ENCODE results near the gene LRFN3. TPM values are rescaled to one million over a fixed set of nuclear protein-coding genes. Genes with fewer than 3 reads are reported as not detected.

LRFN3 gene
- total RNA-seq, 8 experiments from 2014 or later = 0.56 to 11.7 (median 6.5) TPM

DNA sequence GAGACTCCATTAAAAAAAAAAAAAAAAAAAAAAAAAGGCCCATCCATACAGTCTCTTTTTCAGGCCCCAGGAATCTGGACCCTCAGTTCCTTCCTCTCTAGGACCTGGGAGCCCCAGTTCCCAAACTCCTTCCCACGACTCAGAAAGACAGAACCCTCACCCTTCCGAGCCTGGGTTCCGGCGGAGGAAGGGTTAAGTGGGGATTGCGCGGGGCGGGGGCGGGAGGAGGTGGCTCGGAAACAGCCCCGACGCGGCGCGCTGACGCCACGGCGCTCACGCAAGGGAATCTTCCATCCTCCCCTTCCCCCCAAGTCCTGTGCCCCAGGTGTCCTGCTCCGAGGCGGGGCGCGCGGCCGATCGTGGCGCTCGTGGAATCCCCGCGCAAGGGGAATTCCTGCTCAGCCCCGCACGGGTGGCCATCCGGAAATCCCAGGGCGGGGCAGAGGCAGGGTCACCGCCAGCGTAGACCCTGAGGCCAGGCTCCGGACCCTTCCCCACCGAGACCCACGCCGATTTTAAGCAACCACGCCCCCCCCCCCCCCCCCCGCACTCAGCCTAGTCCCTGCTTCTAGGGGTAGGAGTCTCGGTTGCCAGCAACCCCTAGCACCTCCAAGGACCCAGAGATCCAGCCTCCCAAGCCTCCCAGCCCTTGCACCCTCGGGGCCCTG is 36.5 kb upstream of the LRFN3 start:
- Histone ChIP-seq H3K4me1 (replicated peaks in 1 of 2) (peaks cover 6 to 15% of the 10 kb centered on the region in 2 donors), H3K4me3 (peak overlapping the region; percentile 36 to 63 (median 55)), H3K27ac (peak overlapping the region; percentile 5 to 45)
- 0% methylated on average over 8 of the region's 43 CpGs; no CpG with 5 or more reads in 9 of the 10 experiments for WGBS, 10 experiments
- peak; percentile 66 to 82 (median 74) for ATAC-seq (replicated peaks in 6 of 8)
- in situ Hi-C loops (cut with MboI; ENCODE audit: low pct_unique_long_range_greater_than_20kb in 2 of 9, low sequenced_read_pairs in 9 of 9, unreplicated experiment in 9 of 9) = no loop called here

DNA sequence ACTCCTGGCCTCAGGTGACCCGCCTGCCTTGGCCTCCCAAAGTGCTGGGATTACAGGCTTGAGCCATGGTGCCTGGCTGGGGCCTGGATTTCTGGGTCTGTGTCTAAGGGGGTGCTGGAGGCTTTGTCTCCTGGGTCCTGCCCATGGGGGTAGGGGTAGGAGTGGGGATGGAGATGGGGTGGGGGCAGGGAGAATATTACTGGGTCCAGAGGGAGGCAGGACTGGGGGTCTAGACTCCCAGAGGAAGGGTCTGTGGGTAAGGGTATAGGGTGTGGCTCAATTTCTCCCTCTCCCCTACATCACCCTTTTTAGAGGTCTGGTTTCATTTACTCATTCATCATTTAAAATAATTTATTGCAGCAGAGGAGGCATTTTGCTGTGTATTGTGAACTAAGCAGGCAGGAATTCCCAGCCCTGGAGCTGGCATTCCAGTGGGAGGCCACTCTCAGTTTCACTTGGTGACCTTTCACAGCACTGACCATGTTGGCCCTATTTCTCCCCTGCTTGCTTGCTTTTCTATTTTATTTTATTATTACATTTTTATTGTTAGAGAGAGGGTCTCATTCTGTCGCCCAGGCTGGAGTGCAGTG is 35.0 kb upstream of the LRFN3 start:
- H3K27ac ChIP-seq = no peak overlapping the region
- WGBS, 10 experiments = 20 to 80% (median 60%) methylated on average over 1 of the region's 2 CpGs; no CpG with 5 or more reads in 7 of the 10 experiments
- peaks cover 6 to 15% of the 10 kb centered on the region in 2 donors for H3K4me1 ChIP-seq (replicated peaks in 1 of 2)
- ATAC-seq (replicated peaks in 6 of 8) = no peak
- H3K4me3 ChIP-seq = no peak overlapping the region
- in situ Hi-C loops (cut with MboI; ENCODE audit: low pct_unique_long_range_greater_than_20kb in 2 of 9, low sequenced_read_pairs in 9 of 9, unreplicated experiment in 9 of 9) = no loop called here

DNA sequence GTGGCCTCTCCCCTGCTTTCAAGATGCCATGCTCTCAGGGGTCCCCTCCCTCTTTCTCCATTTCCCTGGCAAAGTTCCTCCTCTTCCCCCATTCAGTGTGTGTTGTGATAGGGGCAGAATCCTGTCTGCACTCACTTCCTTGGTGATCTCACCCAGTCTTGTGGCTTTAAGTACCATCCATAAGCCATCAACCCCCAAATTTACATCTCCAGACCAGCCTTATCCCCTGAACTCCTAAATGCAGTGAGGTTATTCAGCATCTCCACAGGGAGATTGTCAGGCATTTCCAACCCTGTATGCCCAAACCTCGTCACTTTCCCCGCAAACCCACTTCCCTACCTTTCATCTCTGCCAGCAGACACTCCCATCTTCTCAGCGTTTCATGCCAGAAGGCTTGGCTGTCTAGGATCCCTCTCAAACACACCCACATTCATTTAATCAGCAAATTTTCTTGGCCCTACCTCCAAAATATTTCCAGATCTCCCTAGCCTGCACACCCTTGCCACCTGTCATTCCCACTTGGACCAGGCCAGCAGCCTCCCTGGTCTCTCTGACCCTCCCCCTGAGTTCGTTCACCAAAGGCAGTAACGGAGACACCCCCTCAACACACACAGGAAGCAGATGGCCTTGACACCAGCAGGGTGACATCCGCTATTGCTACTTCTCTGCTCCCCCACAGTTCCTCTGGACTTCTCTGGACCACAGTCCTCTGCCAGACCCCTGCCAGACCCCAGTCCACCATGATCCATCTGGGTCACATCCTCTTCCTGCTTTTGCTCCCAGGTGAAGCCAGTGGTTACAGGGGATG is 34.1 kb upstream of the LRFN3 start, which contains the start of gene HCST:
Gene HCST (plus strand): TSS at position 676 of the 808 bp plus-strand sequence. CDS start 65 bp downstream, at position 741.
- in situ Hi-C loops (cut with MboI; ENCODE audit: low pct_unique_long_range_greater_than_20kb in 2 of 9, low sequenced_read_pairs in 9 of 9, unreplicated experiment in 9 of 9) = no loop called here
- peaks cover 6 to 15% of the 10 kb centered on the region in 2 donors for H3K4me1 ChIP-seq (replicated peaks in 1 of 2)
- H3K4me3 ChIP-seq = peak within 1 kb of the TSS in 1 of 5 donors; percentile 13
- no peak for ATAC-seq (replicated peaks in 6 of 8)
- H3K27ac ChIP-seq = no peak within 1 kb of the TSS
- WGBS, 10 experiments = 19 to 75% (median 53%) methylated on average over 1 to 4 of the region's 6 CpGs; no CpG with 5 or more reads in 4 of the 10 experiments

DNA sequence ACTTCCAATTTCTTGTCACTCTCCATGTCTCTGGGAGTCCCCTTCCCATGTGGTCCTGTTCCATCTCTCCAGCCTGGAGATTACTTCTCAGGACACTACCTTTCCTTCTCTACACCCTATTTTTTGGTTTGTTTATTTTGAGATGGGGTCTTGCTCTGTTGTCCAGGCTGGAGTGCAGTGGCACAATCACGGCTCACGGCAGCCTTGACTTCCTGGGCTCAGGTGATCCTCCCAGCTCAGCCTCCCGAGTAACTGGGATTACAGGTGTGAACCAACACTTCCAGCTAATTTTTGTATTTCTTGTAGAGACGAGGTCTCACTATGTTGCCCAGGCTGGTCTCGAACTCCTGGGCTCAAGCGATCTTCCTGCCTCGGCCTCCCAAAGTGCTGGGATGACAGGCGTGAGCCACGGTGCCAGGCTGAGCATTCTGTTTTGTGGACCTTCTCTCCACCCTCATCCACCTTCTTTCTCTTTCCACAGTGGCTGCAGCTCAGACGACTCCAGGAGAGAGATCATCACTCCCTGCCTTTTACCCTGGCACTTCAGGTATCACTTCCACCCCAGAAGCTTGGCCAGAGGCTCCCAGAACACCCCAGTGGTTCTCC is 33.2 kb upstream of the LRFN3 start:
- H3K27ac ChIP-seq = no peak overlapping the region
- in situ Hi-C loops (cut with MboI; ENCODE audit: low pct_unique_long_range_greater_than_20kb in 2 of 9, low sequenced_read_pairs in 9 of 9, unreplicated experiment in 9 of 9) = no loop called here
- whole genome bisulfite sequencing, 10 experiments = 53 to 100% (median 80%) methylated on average over 1 to 6 of the region's 10 CpGs; no CpG with 5 or more reads in 5 of the 10 experiments
- peaks cover 6 to 18% of the 10 kb centered on the region in 2 donors for H3K4me1 ChIP-seq (replicated peaks in 1 of 2)
- H3K4me3 ChIP-seq = peak overlapping the region in 1 of 5 donors; percentile 13
- no peak for ATAC-seq (replicated peaks in 6 of 8)

DNA sequence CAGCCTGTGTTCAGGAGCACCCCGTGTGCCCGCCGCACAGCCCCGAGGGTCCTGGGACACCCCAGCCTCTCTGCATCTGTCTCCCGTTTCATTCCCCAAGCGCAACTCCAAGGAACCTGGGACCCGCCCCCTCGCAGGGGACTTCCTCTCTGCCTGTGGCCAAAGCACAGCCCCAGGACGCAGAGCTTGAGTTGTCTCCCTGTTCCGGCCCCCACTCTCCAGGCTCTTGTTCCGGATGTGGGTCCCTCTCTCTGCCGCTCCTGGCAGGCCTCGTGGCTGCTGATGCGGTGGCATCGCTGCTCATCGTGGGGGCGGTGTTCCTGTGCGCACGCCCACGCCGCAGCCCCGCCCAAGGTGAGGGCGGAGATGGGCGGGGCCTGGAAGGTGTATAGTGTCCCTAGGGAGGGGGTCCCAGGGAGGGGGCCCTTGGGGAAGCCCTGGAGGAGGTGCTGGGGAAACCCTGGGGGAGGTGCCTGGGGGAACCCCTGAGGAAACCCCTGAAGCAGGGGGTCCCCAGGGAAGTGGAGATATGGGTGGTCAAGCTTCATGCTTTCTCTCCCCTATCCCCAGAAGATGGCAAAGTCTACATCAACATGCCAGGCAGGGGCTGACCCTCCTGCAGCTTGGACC is 32.5 kb upstream of the LRFN3 start:
- peak in 7 of 8 experiments; percentile 5 to 78 (median 64) for ATAC-seq (replicated peaks in 6 of 8)
- Histone ChIP-seq H3K4me3 (peak overlapping the region in 1 of 5 donors; percentile 13), H3K4me1 (replicated peaks in 1 of 2) (peaks cover 1 to 12% of the 10 kb centered on the region in 2 donors), H3K27ac (no peak overlapping the region)
- 0 to 50% (median 20%) methylated on average over 1 to 5 of the region's 24 CpGs; no CpG with 5 or more reads in 5 of the 10 experiments for WGBS, 10 experiments
- in situ Hi-C loops (cut with MboI; ENCODE audit: low pct_unique_long_range_greater_than_20kb in 2 of 9, low sequenced_read_pairs in 9 of 9, unreplicated experiment in 9 of 9) = no loop called here

DNA sequence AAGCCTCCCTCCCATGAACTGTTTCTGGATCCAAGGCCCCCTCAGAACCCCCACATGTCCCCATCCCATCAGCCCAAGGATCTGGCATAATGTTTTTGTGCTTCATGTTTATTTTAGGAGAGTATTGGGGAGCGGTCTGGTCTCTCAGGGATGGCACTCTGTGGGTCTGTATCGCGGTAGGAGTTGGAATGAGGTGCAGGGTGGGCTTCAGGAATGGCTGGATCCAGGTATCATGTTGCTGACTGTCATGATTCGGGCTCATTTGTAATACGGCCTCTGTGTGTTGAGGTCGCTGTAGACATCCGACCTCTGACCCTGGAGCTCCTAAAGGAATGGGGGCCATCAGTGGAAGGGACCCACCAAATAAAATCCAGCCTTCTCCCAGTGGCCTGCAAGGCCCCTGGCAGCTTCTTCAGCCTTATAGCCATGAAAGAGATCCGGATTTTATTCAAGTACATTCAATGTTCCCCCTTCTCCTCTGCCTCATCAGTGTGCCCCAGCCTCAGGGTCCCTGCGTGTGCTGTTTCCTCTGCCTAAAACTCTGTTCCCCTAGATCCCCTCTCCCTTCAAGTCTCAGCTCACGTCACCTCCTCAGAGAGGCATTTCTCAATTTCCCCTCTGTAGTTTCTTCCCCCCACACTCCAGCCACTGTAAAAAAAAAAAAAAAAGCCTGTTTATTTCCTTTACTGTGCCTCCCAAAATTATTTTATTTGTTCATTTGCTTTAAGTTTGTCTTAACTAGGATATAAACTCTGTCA is 31.7 kb upstream of the LRFN3 start:
- 10 to 100% (median 92%) methylated on average over 1 to 9 of the region's 10 CpGs for WGBS, 10 experiments
- no peak for ATAC-seq (replicated peaks in 6 of 8)
- Histone ChIP-seq H3K4me1 (replicated peaks in 1 of 2) (peaks cover 0 to 8% of the 10 kb centered on the region in 2 donors), H3K4me3 (no peak overlapping the region), H3K27ac (no peak overlapping the region)
- in situ Hi-C loops (cut with MboI; ENCODE audit: low pct_unique_long_range_greater_than_20kb in 2 of 9, low sequenced_read_pairs in 9 of 9, unreplicated experiment in 9 of 9) = no loop called here

DNA sequence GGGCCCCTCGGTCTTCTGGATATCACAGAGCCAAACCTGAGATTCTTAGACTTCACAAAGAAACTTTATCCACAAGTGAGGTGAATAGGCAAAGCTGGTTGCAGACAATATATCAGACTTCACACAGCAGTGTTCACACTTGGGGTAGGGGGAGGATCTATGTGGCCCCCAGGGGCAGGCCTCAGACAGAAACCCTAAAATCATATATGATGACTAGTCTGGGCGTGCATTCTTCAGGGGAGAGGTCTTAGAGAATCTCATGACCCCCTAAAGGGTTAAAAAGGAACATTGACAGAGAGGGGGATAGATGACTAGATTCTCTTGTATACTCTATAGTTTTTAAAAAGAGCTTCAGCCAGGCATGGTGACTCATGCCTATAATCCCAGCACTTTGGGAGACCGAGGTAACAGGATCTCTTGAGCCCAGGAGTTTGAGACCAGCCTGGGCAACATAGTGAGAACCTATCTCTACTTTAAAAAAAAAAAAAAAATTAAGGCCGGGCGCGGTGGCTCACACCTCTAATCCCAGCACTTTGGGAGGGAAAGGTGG is 30.9 kb upstream of the LRFN3 start:
- 17 to 94% (median 79%) methylated on average over 1 to 6 of the region's 6 CpGs; no CpG with 5 or more reads in 1 of the 10 experiments for WGBS, 10 experiments
- H3K4me3 ChIP-seq = no peak overlapping the region
- in situ Hi-C loops (cut with MboI; ENCODE audit: low pct_unique_long_range_greater_than_20kb in 2 of 9, low sequenced_read_pairs in 9 of 9, unreplicated experiment in 9 of 9) = no loop called here
- H3K27ac ChIP-seq = no peak overlapping the region
- no peak for ATAC-seq (replicated peaks in 6 of 8)
- H3K4me1 ChIP-seq (replicated peaks in 1 of 2) = peaks cover 0 to 8% of the 10 kb centered on the region in 2 donors

DNA sequence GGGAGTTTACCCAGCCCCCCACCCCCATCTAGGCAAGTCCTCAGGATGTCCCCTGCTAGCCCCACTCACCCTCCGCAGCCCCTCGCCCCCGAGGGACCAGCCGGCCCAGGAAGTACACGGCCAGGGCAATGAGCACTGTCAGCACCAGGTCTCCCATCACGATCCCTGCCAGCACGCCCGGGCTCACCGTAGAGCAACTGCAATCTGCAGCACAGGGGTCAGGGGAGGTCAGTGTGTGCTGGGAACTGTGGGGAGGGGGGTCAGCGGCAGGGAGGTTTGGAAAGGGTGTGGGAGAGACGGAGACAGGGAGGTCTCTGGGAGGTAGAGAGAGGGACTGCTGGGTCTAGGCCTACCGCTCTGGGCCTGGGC is 28.8 kb upstream of the LRFN3 start:
- Histone ChIP-seq H3K4me3 (no peak overlapping the region), H3K4me1 (replicated peaks in 1 of 2) (peaks cover 0 to 4% of the 10 kb centered on the region in 2 donors), H3K27ac (no peak overlapping the region)
- peak in 2 of 8 experiments; percentile 3 to 8 for ATAC-seq (replicated peaks in 6 of 8)
- in situ Hi-C loops (cut with MboI; ENCODE audit: low pct_unique_long_range_greater_than_20kb in 2 of 9, low sequenced_read_pairs in 9 of 9, unreplicated experiment in 9 of 9) = no loop called here
- no CpG with 5 or more reads among the region's 12 CpGs for WGBS, 10 experiments

DNA sequence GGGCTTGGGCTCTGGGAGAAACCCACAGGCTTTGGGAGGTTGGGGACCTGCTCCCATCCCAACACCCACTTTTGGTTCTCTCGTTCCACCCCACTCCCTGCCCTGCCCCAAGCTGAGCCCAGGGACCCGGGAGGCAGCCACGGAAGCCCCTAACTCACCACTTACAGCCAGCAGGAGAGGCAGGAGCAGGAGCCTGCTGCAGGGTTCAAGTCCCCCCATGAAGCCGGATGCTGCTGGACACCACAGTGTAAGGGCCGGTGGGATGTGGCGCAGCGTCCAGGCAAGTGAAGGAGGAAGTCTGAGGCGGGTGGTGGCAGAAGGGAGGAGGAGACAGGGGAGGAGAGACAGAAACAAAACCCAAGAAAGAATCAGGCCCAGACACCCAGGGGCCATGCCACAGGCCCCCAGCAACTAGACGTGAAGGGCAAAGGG is 28.1 kb upstream of the LRFN3 start, which contains the start of gene TYROBP:
Gene TYROBP (minus strand): TSS at position 286 of the 432 bp plus-strand sequence. CDS start 67 bp downstream, at position 219.
- Histone ChIP-seq H3K27ac (no peak within 1 kb of the TSS), H3K4me3 (no peak within 1 kb of the TSS), H3K4me1 (replicated peaks in 1 of 2) (peaks cover 0 to 4% of the 10 kb centered on the region in 2 donors)
- in situ Hi-C loops (cut with MboI; ENCODE audit: low pct_unique_long_range_greater_than_20kb in 2 of 9, low sequenced_read_pairs in 9 of 9, unreplicated experiment in 9 of 9) = no loop called here
- ATAC-seq (replicated peaks in 6 of 8) = no peak
- WGBS, 10 experiments = 39 to 87% (median 80%) methylated on average over 1 to 6 of the region's 9 CpGs; no CpG with 5 or more reads in 6 of the 10 experiments

DNA sequence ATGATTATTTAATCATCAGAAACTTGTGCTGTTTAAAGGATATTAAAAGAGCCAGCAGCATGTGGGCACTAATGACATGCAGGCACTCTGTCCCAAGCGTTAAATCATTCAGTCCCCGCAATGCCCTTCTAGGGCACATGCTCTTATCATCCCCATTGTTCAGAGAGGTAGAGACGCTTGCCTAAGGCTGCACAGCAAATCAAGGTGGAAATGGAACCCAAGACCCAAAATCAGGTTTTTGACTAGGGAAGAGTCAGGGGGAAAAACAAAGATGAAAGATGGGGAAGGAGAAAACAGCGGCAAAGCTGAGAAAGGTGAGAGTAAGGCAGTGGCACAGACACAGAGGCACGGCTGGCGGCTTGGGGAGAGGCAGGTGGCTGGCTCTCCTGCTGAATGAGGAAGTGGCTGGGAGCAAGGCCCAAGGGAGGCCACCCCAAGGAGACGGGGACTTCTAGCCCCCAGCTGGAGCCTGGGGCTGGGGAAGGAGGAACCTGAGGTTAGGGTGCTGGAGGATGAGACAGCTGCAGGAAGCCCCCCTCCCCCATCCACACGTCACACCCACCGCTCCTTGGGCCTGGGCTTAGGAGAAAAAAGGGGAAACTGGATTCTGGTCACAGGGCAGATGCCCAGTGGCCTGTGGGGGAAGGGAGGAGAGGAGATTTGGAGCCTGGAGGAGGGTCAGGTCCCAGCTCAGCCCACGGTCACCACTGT is 27.0 kb upstream of the LRFN3 start:
- Histone ChIP-seq H3K27ac (no peak overlapping the region), H3K4me1 (replicated peaks in 1 of 2) (peaks cover 0 to 4% of the 10 kb centered on the region in 2 donors), H3K4me3 (no peak overlapping the region)
- in situ Hi-C loops (cut with MboI; ENCODE audit: low pct_unique_long_range_greater_than_20kb in 2 of 9, low sequenced_read_pairs in 9 of 9, unreplicated experiment in 9 of 9) = no loop called here
- no peak for ATAC-seq (replicated peaks in 6 of 8)
- 37 to 100% (median 84%) methylated on average over 1 to 8 of the region's 10 CpGs; no CpG with 5 or more reads in 1 of the 10 experiments for WGBS, 10 experiments

DNA sequence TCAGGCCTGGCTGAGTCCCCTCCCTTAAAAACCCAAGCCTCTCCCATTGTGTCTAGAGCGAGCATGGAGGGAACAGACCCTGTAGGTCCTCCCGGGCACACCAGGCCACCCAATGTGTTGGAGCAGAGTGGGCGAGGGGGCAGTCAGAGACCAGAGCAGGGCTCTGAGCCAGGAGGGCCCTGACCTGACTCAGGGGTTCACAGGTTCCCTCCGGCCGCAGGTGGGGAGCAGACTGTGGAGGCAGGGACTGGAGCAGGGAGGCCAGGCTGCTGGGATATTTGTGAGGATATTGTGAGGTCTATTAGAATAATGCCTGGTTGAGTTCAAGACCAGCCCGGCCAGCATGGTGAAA is 26.5 kb upstream of the LRFN3 start:
- Histone ChIP-seq H3K27ac (no peak overlapping the region), H3K4me1 (replicated peaks in 1 of 2) (peaks cover 0 to 4% of the 10 kb centered on the region in 2 donors), H3K4me3 (no peak overlapping the region)
- 20 to 80% (median 60%) methylated on average over 1 to 3 of the region's 6 CpGs; no CpG with 5 or more reads in 6 of the 10 experiments for WGBS, 10 experiments
- in situ Hi-C loops (cut with MboI; ENCODE audit: low pct_unique_long_range_greater_than_20kb in 2 of 9, low sequenced_read_pairs in 9 of 9, unreplicated experiment in 9 of 9) = no loop called here
- ATAC-seq (replicated peaks in 6 of 8) = no peak
